CD4-positive, alpha-beta T cell treated with Interleukin-1 beta for 1 hour (primary cell): ENCODE results near the gene ZDHHC1.

ENCODE experiments used
- DNase-seq, 2 donors: peaks; one replicate each; pipeline ENCODE4 v3.0.0-alpha.2; 2020 to 2022

Gene ZDHHC1

GRCh38 chr16:67346341-67346740 is 69.9 kb downstream of the ZDHHC1 start:
- no peak for DNase-seq

GRCh38 chr16:67345401-67345800 is 70.9 kb downstream of the ZDHHC1 start:
- no peak for DNase-seq
